Neural progenitor cell (in vitro differentiated cells): Measurements from ENCODE around the gene TP53INP2. TPM values are rescaled to one million over a fixed set of nuclear protein-coding genes. Genes with fewer than 3 reads are reported as not detected.
"Not testable (repeated sequence)": the region's sequence is repeated elsewhere in the genome, so short reads cannot be mapped to it uniquely, and the experiment has no call there.

Experiments
- DNase-seq: peaks from one replicate; pipeline ENCODE4 v3.0.0-alpha.2; 2016; ENCODE audit warnings: low spot score
- H2AFZ ChIP-seq: fragments of 200-600 bp; sonication (generic); replicated peaks from 2 replicates; pipeline ENCODE4 v1.6.1; 2016; ENCODE audit warnings: antibody characterized with exemption
- H3F3A ChIP-seq: fragments of 200-600 bp; sonication (generic); 2 replicates; pipeline ENCODE4 v1.6.1; 2016; ENCODE audit warnings: antibody characterized with exemption, low read depth
- H3K27ac ChIP-seq: fragments of 200-600 bp; sonication (generic); 2 replicates; pipeline ENCODE4 v1.5.1; 2016; ENCODE audit warnings: mild to moderate bottlenecking
- H3K27me3 ChIP-seq: fragments of 200-600 bp; sonication (generic); 2 replicates; pipeline ENCODE4 v1.6.1; 2016; ENCODE audit warnings: mild to moderate bottlenecking, moderate library complexity
- H3K36me3 ChIP-seq: fragments of 200-600 bp; sonication (generic); 2 replicates; pipeline ENCODE4 v1.5.1; 2016
- H3K4me1 ChIP-seq: fragments of 200-600 bp; sonication (generic); 2 replicates; pipeline ENCODE4 v1.6.1; 2016; ENCODE audit warnings: mixed run types
- H3K4me2 ChIP-seq: fragments of 200-600 bp; sonication (generic); 2 replicates; pipeline ENCODE4 v1.6.1; 2016
- H3K4me3 ChIP-seq: fragments of 200-600 bp; sonication (generic); 2 replicates; pipeline ENCODE4 v1.5.1; 2016
- H3K79me2 ChIP-seq: fragments of 200-600 bp; sonication (generic); 2 replicates; pipeline ENCODE4 v1.6.1; 2016; ENCODE audit warnings: low read depth
- H3K9ac ChIP-seq: fragments of 200-600 bp; sonication (generic); 2 replicates; pipeline ENCODE4 v1.6.1; 2016
- H3K9me3 ChIP-seq: fragments of 200-600 bp; sonication (generic); 2 replicates; pipeline ENCODE4 v1.5.1; 2016; ENCODE audit warnings: low read depth
- H4K20me1 ChIP-seq: fragments of 200-600 bp; sonication (generic); 2 replicates; pipeline ENCODE4 v1.6.1; 2016; ENCODE audit warnings: low read depth
- H3K27ac Mint-ChIP-seq: 3 replicates; pipeline ENCODE4 v1.8.0; 2021; ENCODE audit warnings: mixed read lengths
- H3K27me3 Mint-ChIP-seq: 2 replicates; pipeline ENCODE4 v1.8.0; 2022; ENCODE audit warnings: low read depth, mild to moderate bottlenecking, inconsistent platforms, moderate library complexity, mixed read lengths; ENCODE audit not compliant: insufficient read depth
- H3K36me3 Mint-ChIP-seq: 3 replicates; pipeline ENCODE4 v1.8.0; 2021; ENCODE audit warnings: mixed read lengths
- H3K4me1 Mint-ChIP-seq: 3 replicates; pipeline ENCODE4 v1.8.0; 2021; ENCODE audit warnings: mixed read lengths
- H3K4me3 Mint-ChIP-seq: 3 replicates; pipeline ENCODE4 v1.8.0; 2021; ENCODE audit warnings: mild to moderate bottlenecking, moderate library complexity, mixed read lengths
- H3K9me3 Mint-ChIP-seq: 3 replicates; pipeline ENCODE4 v1.8.0; 2020; ENCODE audit warnings: mixed read lengths
- CTCF ChIP-seq: fragments of 200-600 bp; sonication (generic); IDR thresholded peaks from 2 replicates; pipeline ENCODE4 v1.5.1; 2017; ENCODE audit warnings: antibody characterized with exemption, mild to moderate bottlenecking
- EZH2 ChIP-seq: fragments of 200-600 bp; sonication (generic); IDR thresholded peaks from 2 replicates; pipeline ENCODE4 v1.6.1; 2017; ENCODE audit warnings: antibody characterized with exemption, mild to moderate bottlenecking, moderate library complexity
- EZH2phosphoT487 ChIP-seq: fragments of 200-600 bp; sonication (generic); IDR thresholded peaks from 2 replicates; pipeline ENCODE4 v1.6.1; 2017; ENCODE audit warnings: antibody characterized with exemption
- total RNA-seq: library from RNA; depleted of rRNA; stranded (reverse); fragments of >200 nt; gene quantifications from 2 replicates; pipeline ENCODE4 v1.2.3, GENCODE V29; 2015; ENCODE audit warnings: low replicate concordance

TP53INP2 gene
- total RNA-seq, 1 donor from 2014 or later: 1.1 TPM

GRCh38 chr20:34713194-34713943 is 9.2 kb downstream of the TP53INP2 start:
- H3K9ac ChIP-seq: no peak overlapping the region

GRCh38 chr20:34713944-34714515 is 9.9 kb downstream of the TP53INP2 start:
- not testable (repeated sequence) for H3K27ac Mint-ChIP-seq

More at GRCh38 chr20:34713194-34713943, 9.2 kb downstream of the TP53INP2 start:
- Mint-ChIP-seq H3K36me3 (peaks cover 15% of the 10 kb centered on the region), H3K4me3 (no peak overlapping the region), H3K27me3 (peaks cover 15% of the 10 kb centered on the region), H3K9me3 (no peaks in the 10 kb centered on the region), H3K27ac (no peak overlapping the region), H3K4me1 (peaks cover 7% of the 10 kb centered on the region)
- Histone ChIP-seq H3K27ac (no peak overlapping the region), H3K27me3 (peaks cover 38% of the 10 kb centered on the region), H3K79me2 (no peaks in the 10 kb centered on the region), H3K4me3 (no peak overlapping the region), H3K36me3 (no peaks in the 10 kb centered on the region), H3K4me1 (no peaks in the 10 kb centered on the region), H3K9me3 (no peaks in the 10 kb centered on the region), H3K4me2 (no peak overlapping the region), H4K20me1 (peaks cover 13% of the 10 kb centered on the region), H2AFZ (no peak overlapping the region), H3F3A (peaks cover 20% of the 10 kb centered on the region)
- no peak for TF ChIP-seq EZH2
- TF ChIP-seq EZH2phosphoT487: no peak
- TF ChIP-seq CTCF: no peak
- DNase-seq: no peak

GRCh38 chr20:34715384-34715783 is 11.2 kb downstream of the TP53INP2 start:
- no peaks in the 10 kb centered on the region for H3K9me3 Mint-ChIP-seq
- Histone ChIP-seq H2AFZ (no peak overlapping the region), H3K27me3 (peaks cover 19% of the 10 kb centered on the region), H3K9me3 (no peaks in the 10 kb centered on the region), H3F3A (peaks cover 8% of the 10 kb centered on the region), H4K20me1 (peaks cover 11% of the 10 kb centered on the region), H3K36me3 (no peaks in the 10 kb centered on the region), H3K27ac (no peak overlapping the region), H3K9ac (no peak overlapping the region), H3K4me2 (no peak overlapping the region), H3K4me3 (no peak overlapping the region), H3K4me1 (no peaks in the 10 kb centered on the region), H3K79me2 (no peaks in the 10 kb centered on the region)
- H3K36me3 Mint-ChIP-seq: peaks cover 19% of the 10 kb centered on the region
- H3K27me3 Mint-ChIP-seq: peaks cover 7% of the 10 kb centered on the region
- no peak overlapping the region for H3K27ac Mint-ChIP-seq
- DNase-seq: no peak
- H3K4me3 Mint-ChIP-seq: no peak overlapping the region
- TF ChIP-seq EZH2phosphoT487: no peak
- no peak for TF ChIP-seq EZH2
- TF ChIP-seq CTCF: no peak
- peaks cover 5% of the 10 kb centered on the region for H3K4me1 Mint-ChIP-seq

More at GRCh38 chr20:34713944-34714515, 9.9 kb downstream of the TP53INP2 start:
- H3K36me3 ChIP-seq, H3K4me3 ChIP-seq, H3K4me1 Mint-ChIP-seq, H3K27ac ChIP-seq, H3K9me3 ChIP-seq, DNase-seq, H3K4me3 Mint-ChIP-seq, H3K9me3 Mint-ChIP-seq, H3K79me2 ChIP-seq, H3K4me2 ChIP-seq, H3K4me1 ChIP-seq, H3K9ac ChIP-seq, H2AFZ ChIP-seq: not testable (repeated sequence)
- peaks cover 19% of the 10 kb centered on the region for H3K36me3 Mint-ChIP-seq
- peaks cover 12% of the 10 kb centered on the region for H3K27me3 Mint-ChIP-seq
- peaks cover 15% of the 10 kb centered on the region for H3F3A ChIP-seq
- peaks cover 31% of the 10 kb centered on the region for H3K27me3 ChIP-seq
- H4K20me1 ChIP-seq: peaks cover 13% of the 10 kb centered on the region

- Histone ChIP-seq H3K79me2 (no peaks in the 10 kb centered on the region), H3K4me1 (no peaks in the 10 kb centered on the region), H4K20me1 (no peaks in the 10 kb centered on the region), H3K27ac (no peak overlapping the region), H3K4me2 (no peak overlapping the region), H3K27me3 (peaks cover 4% of the 10 kb centered on the region), H3K4me3 (no peak overlapping the region), H3K9me3 (no peaks in the 10 kb centered on the region), H3K36me3 (no peaks in the 10 kb centered on the region), H3F3A (no peaks in the 10 kb centered on the region), H3K9ac (no peak overlapping the region), H2AFZ (no peak overlapping the region)
- Mint-ChIP-seq H3K36me3 (peaks cover 19% of the 10 kb centered on the region), H3K4me1 (no peaks in the 10 kb centered on the region), H3K27me3 (no peaks in the 10 kb centered on the region), H3K27ac (no peak overlapping the region), H3K9me3 (no peaks in the 10 kb centered on the region), H3K4me3 (no peak overlapping the region)
- TF ChIP-seq CTCF: no peak
- no peak for TF ChIP-seq EZH2phosphoT487
- DNase-seq: no peak
Observed at GRCh38 chr20:34716921-34717229, 12.7 kb downstream of the TP53INP2 start.
